CD4-positive, alpha-beta T cell treated with Interleukin-15 for 4 hours (primary cell): ENCODE measurements around the gene TSPAN18.

ENCODE experiments used
- DNase-seq: peaks from one replicate; pipeline ENCODE4 v3.0.0-alpha.2; 2020; ENCODE audit warnings: low spot score

TSPAN18 gene

DNA sequence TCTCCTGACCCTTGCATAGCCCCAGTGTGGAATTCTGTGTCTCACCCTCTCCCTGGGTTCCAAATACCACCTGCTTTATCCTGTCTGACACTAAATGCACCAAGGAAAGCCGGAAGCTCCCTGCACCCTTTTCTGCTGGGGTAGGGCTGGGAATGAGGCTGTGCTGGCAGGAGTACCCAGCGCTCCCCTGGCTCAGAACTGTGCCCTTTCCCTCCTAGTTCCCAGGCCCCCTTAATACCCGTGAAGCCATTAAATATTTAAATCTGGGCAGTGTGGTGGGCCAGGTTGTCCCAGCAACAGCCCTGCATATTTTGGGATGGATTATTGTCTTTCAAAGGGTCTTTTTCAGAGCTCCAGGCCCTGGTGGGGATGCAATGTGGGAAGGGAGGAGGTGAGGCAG is 160.9 kb downstream of the TSPAN18 start:
- DNase-seq, result no peak

- no peak for DNase-seq
Observed at GRCh38 chr11:44889266-44889665, 162.5 kb downstream of the TSPAN18 start.

GRCh38 chr11:44892843-44893242 is 166.1 kb downstream of the TSPAN18 start:
- DNase-seq, result no peak

- no peak for DNase-seq
Observed at GRCh38 chr11:44893308-44893822, 166.6 kb downstream of the TSPAN18 start.

DNA sequence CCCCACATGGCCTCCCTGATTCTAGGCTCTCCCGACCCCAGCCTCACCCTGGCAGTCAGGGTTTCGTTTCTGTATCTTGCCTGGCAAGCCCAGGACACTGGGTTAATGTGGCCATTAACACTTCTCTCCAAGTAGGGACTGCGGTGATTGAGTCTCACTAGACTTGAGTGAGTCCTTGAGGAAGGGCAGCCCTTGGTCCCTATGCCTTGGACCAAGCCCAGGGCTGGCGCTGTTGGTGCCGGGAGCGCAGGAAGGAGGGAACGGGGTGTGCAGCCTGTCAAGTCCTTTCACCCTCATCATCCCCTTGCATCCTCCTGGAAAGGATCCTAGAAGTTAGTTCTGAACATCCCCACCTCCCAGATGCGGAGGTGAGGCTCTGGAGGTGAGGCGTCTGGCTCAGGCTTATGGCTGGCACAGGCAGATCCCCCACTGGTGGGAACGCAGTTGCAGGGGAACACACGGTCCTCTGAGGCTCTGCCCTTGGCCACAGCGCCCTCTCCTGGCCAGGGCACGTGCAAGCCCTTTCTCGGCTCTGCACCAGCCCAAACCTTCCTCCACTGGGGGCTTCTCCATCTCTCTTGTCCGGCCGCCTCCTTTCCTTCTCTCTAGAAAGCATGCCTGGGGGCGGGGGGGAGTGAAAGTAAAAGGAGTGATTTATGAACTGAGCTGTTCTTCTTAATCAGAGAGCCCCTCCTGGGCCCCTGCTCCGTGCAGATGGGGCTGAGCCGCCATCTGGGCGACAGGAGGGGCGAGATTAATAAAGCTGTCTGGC is 167.3 kb downstream of the TSPAN18 start:
- peak; percentile 52 for DNase-seq

DNA sequence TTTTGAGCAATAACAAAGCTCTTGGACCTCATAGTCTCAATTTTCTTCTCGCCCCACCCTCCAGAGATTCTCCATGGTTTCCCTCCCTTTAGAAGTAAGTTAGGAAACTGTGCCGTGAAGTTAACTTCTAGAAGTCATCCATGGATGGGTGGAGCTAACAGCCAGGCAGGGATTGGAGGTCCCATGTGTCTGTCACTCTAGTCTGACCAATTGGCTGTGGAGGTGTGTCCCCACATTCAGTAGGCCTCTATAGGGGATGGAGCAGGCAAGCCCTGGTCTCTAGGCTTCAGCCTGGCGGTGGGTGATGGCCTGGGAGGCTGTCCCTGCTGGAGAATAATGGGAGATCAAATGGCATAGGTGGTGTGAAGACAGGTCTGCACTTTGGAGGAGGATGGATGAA is 173.2 kb downstream of the TSPAN18 start:
- DNase-seq, result peak; percentile 9

GRCh38 chr11:44901120-44901633 is 174.4 kb downstream of the TSPAN18 start:
- DNase-seq, result no peak

DNA sequence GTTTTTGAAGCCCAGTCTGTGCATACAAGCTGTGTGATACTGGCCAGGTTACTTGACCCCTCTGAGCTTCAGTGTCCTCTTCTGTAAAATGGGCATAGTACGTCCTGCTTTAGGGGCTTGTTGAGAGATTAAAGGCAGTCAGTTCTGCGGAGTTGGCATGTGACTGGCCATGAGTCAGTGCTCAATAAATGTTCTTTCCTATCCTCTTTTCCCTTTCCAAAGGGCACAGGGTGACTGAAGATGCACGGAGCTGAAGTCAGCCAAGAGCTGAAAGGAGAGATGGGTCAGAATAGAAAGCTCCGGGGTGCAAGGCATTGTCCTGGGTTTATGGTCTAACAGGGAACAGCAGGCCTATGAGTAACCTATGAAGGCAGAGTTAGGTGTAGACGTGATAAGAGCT is 175.0 kb downstream of the TSPAN18 start:
- no peak for DNase-seq

GRCh38 chr11:44903035-44903434 is 176.3 kb downstream of the TSPAN18 start:
- no peak for DNase-seq

DNA sequence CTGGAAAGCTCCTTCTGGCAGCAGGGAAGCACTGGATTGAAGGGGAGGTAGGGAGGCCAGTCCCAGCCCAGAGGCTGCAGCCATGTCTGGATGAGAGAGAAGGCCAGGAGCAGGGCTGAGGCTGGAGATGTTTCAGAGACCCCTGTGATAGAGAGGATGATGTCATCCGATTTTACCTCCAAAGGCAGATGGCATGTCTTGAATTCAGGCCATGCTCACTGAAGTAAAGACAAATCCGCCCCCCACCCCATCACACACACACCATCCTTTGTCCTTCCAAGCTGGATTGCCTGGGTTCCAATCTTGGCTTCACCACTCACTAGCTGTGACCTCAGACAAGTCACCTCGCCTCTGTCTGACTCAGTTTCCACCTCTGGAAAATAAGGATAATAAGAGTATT is 176.8 kb downstream of the TSPAN18 start:
- DNase-seq, result no peak

DNA sequence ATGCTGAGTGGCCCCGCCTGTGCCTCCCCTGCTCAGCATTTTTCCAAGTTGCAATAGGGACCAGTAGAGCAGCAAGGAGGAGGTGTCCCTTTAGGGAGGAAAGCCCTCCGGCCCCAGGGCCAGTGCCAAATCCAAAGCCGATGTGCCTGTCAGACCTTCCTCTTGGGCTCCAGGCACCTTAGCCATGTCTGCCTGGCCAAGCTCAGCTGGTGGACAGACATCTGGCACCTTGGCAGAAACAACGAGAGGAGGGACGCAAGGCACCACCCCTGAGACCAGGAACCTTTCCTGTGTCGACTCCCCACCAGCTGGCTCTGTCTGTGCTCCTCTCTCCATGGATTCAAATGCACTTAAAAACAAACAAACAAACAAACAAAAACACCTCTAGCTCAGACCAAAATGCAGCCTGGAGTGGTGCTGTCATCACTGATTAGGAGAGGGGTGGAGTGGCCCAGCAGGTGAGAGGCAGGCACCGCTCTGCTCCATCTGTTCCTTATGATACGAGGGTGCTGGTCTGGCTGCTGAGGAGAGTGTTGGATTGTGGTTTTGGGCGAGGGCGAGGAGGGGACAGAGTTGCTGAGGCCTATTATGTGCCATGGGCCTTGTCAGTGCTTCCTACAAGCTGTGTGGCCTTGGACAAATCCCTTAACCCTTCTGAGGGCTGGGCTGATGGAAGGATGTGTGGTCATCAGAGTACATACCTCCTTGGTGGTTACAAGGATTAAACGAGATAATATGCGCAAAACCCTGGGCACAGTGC is 177.7 kb downstream of the TSPAN18 start:
- DNase-seq, result no peak

DNA sequence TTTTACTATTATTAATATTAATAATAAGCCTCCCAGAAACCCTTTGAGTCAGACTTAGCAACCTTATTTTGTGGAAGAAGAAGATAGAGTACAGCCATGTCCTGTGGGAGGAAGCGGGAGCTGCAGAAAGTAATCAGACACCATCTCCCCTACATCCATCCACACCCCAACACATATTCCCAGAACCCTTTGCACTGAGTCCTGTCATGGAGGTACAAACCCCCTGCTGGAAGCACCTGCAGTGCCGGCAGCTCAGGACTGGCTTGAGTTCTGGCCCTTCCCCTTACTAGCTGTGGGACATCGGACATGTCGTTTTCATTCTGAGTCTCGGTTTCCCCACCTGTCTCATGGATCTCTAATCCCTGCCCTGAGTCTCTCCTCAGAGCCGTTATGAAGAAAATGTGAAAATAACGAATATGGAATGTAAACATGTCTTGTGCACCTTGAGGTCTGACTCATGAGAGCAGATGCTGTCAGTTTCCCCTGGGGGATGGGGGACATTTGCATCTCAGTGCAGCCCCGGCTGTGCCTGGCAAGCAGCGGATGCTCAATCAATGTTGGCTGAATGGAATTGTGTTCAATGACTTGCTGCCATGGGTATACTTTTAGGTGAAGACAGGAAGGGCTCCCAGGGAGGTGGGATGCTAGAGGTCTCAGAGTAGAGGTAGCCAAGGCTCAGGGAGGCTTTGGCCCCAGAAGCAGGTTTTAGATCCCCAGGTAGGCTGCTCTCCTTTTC is 178.5 kb downstream of the TSPAN18 start:
- no peak for DNase-seq

DNA sequence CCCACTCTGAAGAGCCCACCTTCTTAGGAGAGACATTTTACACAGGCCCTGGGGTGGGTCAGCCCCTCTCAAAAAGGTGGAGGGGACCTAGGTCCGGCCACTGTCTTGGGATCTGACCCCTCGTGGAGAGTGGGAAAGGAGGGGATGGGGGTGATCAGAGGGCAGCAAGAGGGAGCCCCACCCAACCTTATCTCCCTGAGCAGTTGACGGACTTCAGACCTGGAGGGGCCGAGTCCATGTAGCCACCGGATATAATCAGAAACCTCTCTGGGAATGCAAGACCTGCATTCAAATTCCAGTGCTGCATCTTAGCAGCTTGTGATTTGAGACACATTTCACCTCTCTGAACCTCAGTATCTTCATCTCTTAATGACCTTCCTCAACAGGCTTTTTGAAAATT is 179.9 kb downstream of the TSPAN18 start:
- no peak for DNase-seq

GRCh38 chr11:44909557-44909956 is 182.8 kb downstream of the TSPAN18 start:
- DNase-seq, result no peak

GRCh38 chr11:44910591-44910990 is 183.8 kb downstream of the TSPAN18 start:
- DNase-seq, result no peak

DNA sequence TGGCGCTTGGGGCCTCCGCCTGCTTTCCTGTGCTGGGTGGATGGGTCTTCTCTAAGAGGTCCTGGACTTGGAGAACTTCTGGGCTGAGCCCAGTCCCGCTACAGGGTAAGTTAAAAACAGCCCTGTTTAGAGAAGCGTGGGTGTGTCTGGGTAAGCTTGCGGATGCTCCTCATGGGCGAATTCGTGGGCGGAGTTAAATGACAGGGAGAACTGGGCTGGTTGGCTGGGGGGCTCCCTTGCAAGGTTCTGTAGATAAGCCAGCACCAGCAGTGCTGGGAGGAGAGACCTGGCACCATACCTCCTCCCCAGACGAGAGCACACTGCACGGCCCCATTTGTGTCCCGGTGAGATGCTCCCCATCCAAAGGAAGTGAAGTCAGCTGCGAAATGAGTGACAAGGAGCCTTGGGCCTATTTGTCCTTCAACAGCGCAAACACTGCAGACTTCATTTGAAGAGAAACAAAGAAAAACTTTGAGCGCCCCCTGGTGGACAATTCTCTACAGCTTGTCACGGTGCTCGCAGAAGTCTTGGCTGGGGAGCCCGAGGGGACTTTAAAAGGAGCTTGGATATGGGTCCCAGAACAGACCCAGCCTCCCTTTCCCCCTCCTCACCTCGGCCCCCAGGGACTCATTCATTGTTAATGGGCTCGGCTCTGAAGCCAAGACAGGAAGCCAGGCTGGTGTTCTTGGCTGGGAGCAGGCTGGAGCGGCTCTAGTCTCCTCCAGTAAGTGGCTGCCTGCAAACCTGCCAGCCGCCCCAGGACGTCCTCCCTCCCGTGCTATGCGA is 184.5 kb downstream of the TSPAN18 start:
- peak; percentile 81 for DNase-seq

GRCh38 chr11:44912270-44912987 is 185.7 kb downstream of the TSPAN18 start:
- no peak for DNase-seq

- no peak for DNase-seq
Observed at GRCh38 chr11:44913502-44913901, 186.7 kb downstream of the TSPAN18 start.

GRCh38 chr11:44914105-44914504 is 187.3 kb downstream of the TSPAN18 start:
- DNase-seq, result no peak

- no peak for DNase-seq
Observed at GRCh38 chr11:44915004-44915403, 188.2 kb downstream of the TSPAN18 start.

DNA sequence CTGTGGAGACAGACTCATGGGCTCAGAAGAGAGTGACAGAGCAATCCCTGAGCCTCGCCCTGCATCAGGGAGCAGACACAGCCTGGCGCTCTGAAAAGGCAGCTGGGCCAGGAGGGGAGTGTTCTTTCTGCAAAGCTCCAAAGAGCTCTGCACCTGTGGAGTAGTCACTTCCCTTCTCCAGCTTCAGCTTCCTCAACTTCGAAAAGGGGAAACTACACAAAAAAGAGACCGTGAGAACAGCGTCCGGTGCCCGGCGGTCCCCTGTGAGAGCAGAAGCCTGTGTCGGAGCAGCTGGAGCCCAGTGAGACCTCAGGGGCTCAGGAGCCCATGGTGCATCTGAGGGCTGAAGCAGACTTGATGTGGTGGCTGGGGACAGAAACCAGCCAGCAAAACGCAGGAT is 188.9 kb downstream of the TSPAN18 start:
- DNase-seq, result no peak
